OCI-LY1 (cell line): Measurements from ENCODE around the gene PA2G4.
A peak's percentile ranks its signal among the peaks of the same experiment; 100 is the strongest.

ENCODE experiments used
- H2AFZ ChIP-seq: fragments of 200-600 bp; sonication (generic), shearing (Covaris generic); 2 replicates; pipeline ENCODE4 v1.6.0; 2014; ENCODE audit warnings: antibody characterized with exemption, mild to moderate bottlenecking, low read length
- H3F3A ChIP-seq: fragments of 200-600 bp; sonication (generic), shearing (Covaris generic); 2 replicates; pipeline ENCODE4 v1.6.0; 2014; ENCODE audit warnings: mild to moderate bottlenecking, antibody characterized with exemption, low read length, moderate library complexity; ENCODE audit not compliant: insufficient read depth
- H3K27ac ChIP-seq: fragments of 200-600 bp; sonication (generic); 2 replicates; pipeline ENCODE4 v1.5.1; 2014; ENCODE audit warnings: low read length, mixed run types, mild to moderate bottlenecking, low read depth; ENCODE audit not compliant: poor library complexity, severe bottlenecking
- H3K27me3 ChIP-seq: fragments of 200-600 bp; sonication (generic); 2 replicates; pipeline ENCODE4 v1.6.0; 2014; ENCODE audit warnings: antibody characterized with exemption, mild to moderate bottlenecking, low read length, moderate library complexity; ENCODE audit not compliant: insufficient read depth
- H3K36me3 ChIP-seq: fragments of 200-600 bp; sonication (generic); 2 replicates; pipeline ENCODE4 v1.6.1; 2014; ENCODE audit warnings: mild to moderate bottlenecking, antibody characterized with exemption, low read length, moderate library complexity, mixed read lengths; ENCODE audit not compliant: insufficient read depth
- H3K4me1 ChIP-seq: fragments of 200-600 bp; sonication (generic); 2 replicates; pipeline ENCODE4 v1.5.1; 2014; ENCODE audit warnings: mild to moderate bottlenecking, low read length, moderate library complexity; ENCODE audit not compliant: insufficient read depth, severe bottlenecking
- H3K4me2 ChIP-seq: fragments of 200-600 bp; sonication (generic), shearing (Covaris generic); 2 replicates; pipeline ENCODE4 v1.6.1; 2014; ENCODE audit warnings: low read length
- H3K4me3 ChIP-seq: fragments of 200-600 bp; sonication (generic); 2 replicates; pipeline ENCODE4 v1.5.1; 2014; ENCODE audit warnings: low read length, low read depth, mild to moderate bottlenecking, mixed read lengths; ENCODE audit not compliant: poor library complexity, severe bottlenecking
- H3K79me2 ChIP-seq: fragments of 200-600 bp; shearing (Covaris generic); 2 replicates; pipeline ENCODE4 v1.6.1; 2016; ENCODE audit warnings: mixed run types, low read length, mixed read lengths; ENCODE audit not compliant: insufficient read depth
- H3K9ac ChIP-seq: fragments of 200-600 bp; sonication (generic), shearing (Covaris generic); 2 replicates; pipeline ENCODE4 v1.6.1; 2014; ENCODE audit warnings: mild to moderate bottlenecking, low read length, mixed read lengths
- H3K9me2 ChIP-seq: fragments of 200-600 bp; sonication (generic), shearing (Covaris generic); 2 replicates; pipeline ENCODE4 v1.6.1; 2014; ENCODE audit warnings: low read depth, mild to moderate bottlenecking, low read length, mixed read lengths
- H3K9me3 ChIP-seq: fragments of 200-600 bp; shearing (Covaris generic); 2 replicates; pipeline ENCODE4 v1.6.1; 2014; ENCODE audit warnings: low read length, mixed read lengths
- H4K20me1 ChIP-seq: fragments of 200-600 bp; sonication (generic), shearing (Covaris generic); 2 replicates; pipeline ENCODE4 v1.6.0; 2016; ENCODE audit warnings: mild to moderate bottlenecking, low read length; ENCODE audit not compliant: insufficient read depth
- CTCF ChIP-seq: fragments of 200-600 bp; sonication (generic), shearing (Covaris generic); IDR thresholded peaks from 2 replicates; pipeline ENCODE4 v1.5.1; 2017; ENCODE audit warnings: mild to moderate bottlenecking, antibody characterized with exemption, low read length, moderate library complexity, mixed read lengths
- EZH2 ChIP-seq: fragments of 200-600 bp; sonication (generic), shearing (Covaris generic); IDR thresholded peaks from 2 replicates; pipeline ENCODE4 v1.8.0; 2017; ENCODE audit warnings: borderline replicate concordance, mixed run types, mild to moderate bottlenecking, antibody characterized with exemption, low read length, moderate library complexity, mixed read lengths

Gene PA2G4

DNA sequence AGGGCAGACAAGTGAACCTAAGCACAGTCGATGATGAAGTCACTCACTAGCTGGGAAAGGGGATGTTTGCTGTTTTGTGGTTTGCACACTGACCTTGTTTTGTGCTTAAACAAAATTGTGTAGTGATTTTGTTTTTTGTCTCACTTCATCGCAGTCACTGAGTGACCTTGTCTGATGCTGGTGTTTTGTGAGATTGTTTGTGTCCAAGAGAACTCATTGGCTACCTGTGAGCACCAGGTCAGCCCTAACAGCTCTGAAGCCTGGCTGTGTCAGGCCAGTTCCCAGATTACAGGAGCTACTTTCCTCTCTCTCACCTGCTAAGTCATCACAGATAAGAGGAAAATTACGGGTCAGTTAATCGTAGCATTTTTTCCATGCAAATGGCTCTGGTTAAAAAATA is 19.8 kb downstream of the PA2G4 start:
- no peak overlapping the region for H3K4me3 ChIP-seq
- H3K9ac ChIP-seq: no peak overlapping the region; the same call in 1 of the 2 replicates
- no peaks in the 10 kb centered on the region for H3K9me3 ChIP-seq
- H3F3A ChIP-seq: peaks cover 11% of the 10 kb centered on the region
- no peak overlapping the region for H3K4me2 ChIP-seq
- H3K4me1 ChIP-seq: peaks cover 45% of the 10 kb centered on the region
- TF ChIP-seq CTCF (no peak), EZH2 (no peak)
- no peak overlapping the region for H2AFZ ChIP-seq
- H3K27me3 ChIP-seq: no peaks in the 10 kb centered on the region
- peaks cover 12% of the 10 kb centered on the region; the same call in 1 of the 2 replicates for H3K36me3 ChIP-seq
- no peaks in the 10 kb centered on the region for H3K9me2 ChIP-seq
- H3K27ac ChIP-seq: no peak overlapping the region
- H3K79me2 ChIP-seq: no peaks in the 10 kb centered on the region
- H4K20me1 ChIP-seq: no peaks in the 10 kb centered on the region

DNA sequence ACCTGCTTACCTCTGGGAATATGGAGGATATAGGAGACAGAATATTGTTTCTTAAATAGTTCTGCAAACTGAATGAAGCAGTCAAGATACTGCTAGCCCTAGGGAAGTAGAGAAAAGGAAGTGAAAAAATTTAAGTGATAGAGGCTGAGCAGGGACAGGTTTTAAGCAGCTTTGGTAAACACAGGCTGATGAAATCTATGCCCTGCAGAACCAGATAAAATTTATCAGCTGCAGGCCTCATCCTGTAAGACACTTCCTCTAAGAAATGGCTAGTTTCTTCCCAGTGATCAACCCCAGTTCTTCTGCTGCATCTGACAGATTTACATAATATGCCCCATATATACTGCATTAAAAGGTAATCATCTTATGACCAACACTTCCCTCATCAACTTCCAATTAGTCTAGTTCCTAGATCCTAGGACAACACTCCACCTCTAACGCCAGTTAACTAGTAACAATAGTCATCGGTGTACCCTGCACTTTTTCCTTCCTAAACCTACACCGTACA is 22.4 kb downstream of the PA2G4 start:
- Histone ChIP-seq H3K4me3 (peak overlapping the region; percentile 51), H3F3A (peaks cover 11% of the 10 kb centered on the region), H3K9me3 (no peaks in the 10 kb centered on the region), H2AFZ (no peak overlapping the region), H3K4me2 (peak overlapping the region; percentile 67), H3K4me1 (peaks cover 42% of the 10 kb centered on the region), H3K27ac (peak overlapping the region; percentile 92), H4K20me1 (no peaks in the 10 kb centered on the region), H3K79me2 (no peaks in the 10 kb centered on the region), H3K27me3 (no peaks in the 10 kb centered on the region), H3K36me3 (peaks cover 20% of the 10 kb centered on the region), H3K9ac (peak overlapping the region; percentile 52; the same call in 1 of the 2 replicates), H3K9me2 (no peaks in the 10 kb centered on the region)
- TF ChIP-seq CTCF: no peak
- TF ChIP-seq EZH2: no peak

- no peak overlapping the region for H2AFZ ChIP-seq
- H3K4me3 ChIP-seq: peak overlapping the region; percentile 51
- TF ChIP-seq EZH2 (no peak), CTCF (no peak)
- H3K4me1 ChIP-seq: peaks cover 42% of the 10 kb centered on the region
- peak overlapping the region; percentile 67 for H3K4me2 ChIP-seq
- H3K27me3 ChIP-seq: no peaks in the 10 kb centered on the region
- peaks cover 11% of the 10 kb centered on the region for H3F3A ChIP-seq
- peak overlapping the region; percentile 92 for H3K27ac ChIP-seq
- H4K20me1 ChIP-seq: no peaks in the 10 kb centered on the region
- H3K9me3 ChIP-seq: no peaks in the 10 kb centered on the region
- H3K9ac ChIP-seq: peak overlapping the region; percentile 52
- H3K9me2 ChIP-seq: no peaks in the 10 kb centered on the region
- H3K79me2 ChIP-seq: no peaks in the 10 kb centered on the region
- H3K36me3 ChIP-seq: peaks cover 25% of the 10 kb centered on the region
Measured at GRCh38 chr12:56127485-56127887, 23.1 kb downstream of the PA2G4 start.
